Trophoblast cell (in vitro differentiated cells and primary cell): ENCODE data around the gene CBY2.

ENCODE experiments used
- DNase-seq, 2 donors: peaks; one replicate each; pipeline ENCODE4 v3.0.0-alpha.2; 2016
- H2AFZ ChIP-seq: 2 replicates; pipeline ENCODE4 v1.6.1; 2013; ENCODE audit warnings: low read length, moderate library complexity, mild to moderate bottlenecking; ENCODE audit not compliant: insufficient read depth, poor library complexity
- H2AK5ac ChIP-seq: 2 replicates; pipeline ENCODE4 v1.6.1; 2013; ENCODE audit warnings: mild to moderate bottlenecking, low read length
- H2BK120ac ChIP-seq: 2 replicates; pipeline ENCODE4 v1.6.1; 2013; ENCODE audit warnings: low read length, mild to moderate bottlenecking, moderate library complexity; ENCODE audit not compliant: insufficient read depth, poor library complexity
- H2BK12ac ChIP-seq: 2 replicates; pipeline ENCODE4 v1.6.1; 2013; ENCODE audit warnings: mild to moderate bottlenecking, low read length, moderate library complexity
- H2BK5ac ChIP-seq: 2 replicates; pipeline ENCODE4 v1.6.1; 2013; ENCODE audit warnings: low read length, low read depth, moderate library complexity, mild to moderate bottlenecking; ENCODE audit not compliant: poor library complexity
- H3K14ac ChIP-seq: 2 replicates; pipeline ENCODE4 v1.6.1; 2013; ENCODE audit warnings: mild to moderate bottlenecking, low read length
- H3K18ac ChIP-seq: 2 replicates; pipeline ENCODE4 v1.6.1; 2013; ENCODE audit warnings: mild to moderate bottlenecking, low read length
- H3K23ac ChIP-seq: 2 replicates; pipeline ENCODE4 v1.6.1; 2013; ENCODE audit warnings: low read length
- H3K27ac ChIP-seq: 2 replicates; pipeline ENCODE4 v1.5.1; 2013; ENCODE audit warnings: low read depth, mild to moderate bottlenecking, inconsistent platforms, low read length, moderate library complexity
- H3K27me3 ChIP-seq: 2 replicates; pipeline ENCODE4 v1.6.1; 2013; ENCODE audit warnings: inconsistent platforms, mild to moderate bottlenecking, low read length, moderate library complexity; ENCODE audit not compliant: insufficient read depth
- H3K36me3 ChIP-seq, 2 experiments: 1 replicate in 1 of 2; 2 replicates in 1 of 2; pipeline ENCODE4 v1.6.1; 2013; ENCODE audit warnings: low read length in 2 of 2, mild to moderate bottlenecking in 2 of 2, moderate library complexity in 1 of 2; ENCODE audit not compliant: insufficient read depth in 2 of 2, control insufficient read depth in 1 of 2
- H3K4ac ChIP-seq: 2 replicates; pipeline ENCODE4 v1.6.1; 2013; ENCODE audit warnings: low read depth, mild to moderate bottlenecking, low read length, moderate library complexity
- H3K4me1 ChIP-seq, 2 experiments: 1 replicate in 1 of 2; 2 replicates in 1 of 2; pipeline ENCODE4 v1.6.1; 2013; ENCODE audit warnings: low read length in 2 of 2, mild to moderate bottlenecking in 2 of 2, moderate library complexity in 1 of 2; ENCODE audit not compliant: insufficient read depth in 2 of 2, control insufficient read depth in 1 of 2
- H3K4me2 ChIP-seq: 2 replicates; pipeline ENCODE4 v1.6.1; 2013; ENCODE audit warnings: inconsistent platforms, mild to moderate bottlenecking, low read length, moderate library complexity
- H3K4me3 ChIP-seq: 2 replicates; pipeline ENCODE4 v1.5.1; 2013; ENCODE audit warnings: mild to moderate bottlenecking, low read depth, low read length, inconsistent platforms
- H3K79me1 ChIP-seq: one replicate; pipeline ENCODE4 v1.6.1; 2013; ENCODE audit warnings: low read length
- H3K79me2 ChIP-seq: 2 replicates; pipeline ENCODE4 v1.6.1; 2013; ENCODE audit warnings: low read length, mild to moderate bottlenecking; ENCODE audit not compliant: control insufficient read depth, insufficient read depth, poor library complexity
- H3K9ac ChIP-seq: 2 replicates; pipeline ENCODE4 v1.6.1; 2013; ENCODE audit warnings: mild to moderate bottlenecking, low read length
- H3K9me3 ChIP-seq: 2 replicates; pipeline ENCODE4 v1.6.1; 2013; ENCODE audit warnings: low read depth, mild to moderate bottlenecking, control low read depth, inconsistent platforms, low read length; ENCODE audit not compliant: insufficient read depth
- H4K12ac ChIP-seq: 2 replicates; pipeline ENCODE4 v1.6.1; 2013; ENCODE audit warnings: low read depth, mild to moderate bottlenecking, low read length, moderate library complexity
- H4K8ac ChIP-seq: 2 replicates; pipeline ENCODE4 v1.6.1; 2013; ENCODE audit warnings: low read depth, mild to moderate bottlenecking, low read length, moderate library complexity
- H4K91ac ChIP-seq: one replicate; pipeline ENCODE4 v1.6.1; 2013; ENCODE audit warnings: low read depth, mild to moderate bottlenecking, low read length, moderate library complexity
- WGBS: extraction: QIAGEN DNeasy Blood & Tissue Kit; methylation state at CpG from one replicate; pipeline ENCODE4 v1.1.7; 2013; ENCODE audit warnings: missing lambda C conversion rate; ENCODE audit not compliant: insufficient read length, insufficient coverage; ENCODE audit errors: extremely low coverage; 5-methylcytosine and 5-hydroxymethylcytosine counted together

CBY2 gene

GRCh38 chr13:45748941-45749759 is 47.0 kb downstream of the CBY2 start:
- Histone ChIP-seq H4K8ac (no peak overlapping the region), H3K4me2 (no peak overlapping the region), H3K4ac (no peak overlapping the region), H4K12ac (no peak overlapping the region), H2BK120ac (no peak overlapping the region), H3K27ac (no peak overlapping the region), H3K79me1 (no peaks in the 10 kb centered on the region), H3K18ac (no peak overlapping the region), H2AFZ (no peak overlapping the region), H3K79me2 (no peaks in the 10 kb centered on the region), H3K9me3 (no peaks in the 10 kb centered on the region), H3K9ac (no peak overlapping the region), H3K4me1 (no peaks in the 10 kb centered on the region), H3K4me3 (no peak overlapping the region), H3K36me3 (no peaks in the 10 kb centered on the region), H2BK5ac (no peak overlapping the region), H4K91ac (no peak overlapping the region), H3K23ac (no peak overlapping the region), H3K27me3 (no peaks in the 10 kb centered on the region), H2BK12ac (no peak overlapping the region), H3K14ac (no peak overlapping the region), H2AK5ac (no peak overlapping the region)
- no CpG with 5 or more reads among the region's 13 CpGs for WGBS
- DNase-seq = no peak

- Histone ChIP-seq H3K79me2 (no peaks in the 10 kb centered on the region), H2BK5ac (no peak overlapping the region), H4K8ac (no peak overlapping the region), H3K14ac (no peak overlapping the region), H3K9me3 (peaks cover 2% of the 10 kb centered on the region), H3K23ac (no peak overlapping the region), H4K91ac (no peak overlapping the region), H4K12ac (no peak overlapping the region), H2AK5ac (no peak overlapping the region), H3K18ac (no peak overlapping the region), H2BK12ac (no peak overlapping the region), H3K4me1 (no peaks in the 10 kb centered on the region), H3K36me3 (no peaks in the 10 kb centered on the region), H2AFZ (no peak overlapping the region), H3K4me2 (no peak overlapping the region), H3K9ac (no peak overlapping the region), H3K27ac (no peak overlapping the region), H3K4me3 (no peak overlapping the region), H3K79me1 (no peaks in the 10 kb centered on the region), H3K27me3 (no peaks in the 10 kb centered on the region), H2BK120ac (no peak overlapping the region), H3K4ac (no peak overlapping the region)
- DNase-seq = no peak
- WGBS = no CpG with 5 or more reads among the region's 3 CpGs
These were observed 48.4 kb downstream of the CBY2 start for GRCh38 chr13:45750566-45750965.

GRCh38 chr13:45751885-45752284 is 49.8 kb downstream of the CBY2 start:
- H2AK5ac ChIP-seq = no peak overlapping the region
- no peak for DNase-seq
- no peaks in the 10 kb centered on the region for H3K79me2 ChIP-seq
- no peak overlapping the region for H4K12ac ChIP-seq
- no peaks in the 10 kb centered on the region for H3K4me1 ChIP-seq
- no peak overlapping the region for H3K9ac ChIP-seq
- H3K4ac ChIP-seq = no peak overlapping the region
- no peak overlapping the region for H3K23ac ChIP-seq
- H2BK12ac ChIP-seq = no peak overlapping the region
- H3K79me1 ChIP-seq = no peaks in the 10 kb centered on the region
- H3K18ac ChIP-seq = no peak overlapping the region
- no peak overlapping the region for H3K27ac ChIP-seq
- H2BK120ac ChIP-seq = no peak overlapping the region
- H3K4me3 ChIP-seq = no peak overlapping the region
- H3K36me3 ChIP-seq = no peaks in the 10 kb centered on the region
- H4K91ac ChIP-seq = no peak overlapping the region
- H3K14ac ChIP-seq = no peak overlapping the region
- no peak overlapping the region for H2AFZ ChIP-seq
- H3K27me3 ChIP-seq = no peaks in the 10 kb centered on the region
- H4K8ac ChIP-seq = no peak overlapping the region
- no peak overlapping the region for H3K4me2 ChIP-seq
- H3K9me3 ChIP-seq = peaks cover 2% of the 10 kb centered on the region
- no peak overlapping the region for H2BK5ac ChIP-seq

- no peak overlapping the region for H2AK5ac ChIP-seq
- no peaks in the 10 kb centered on the region for H3K27me3 ChIP-seq
- WGBS = no CpG with 5 or more reads among the region's 1 CpG
These were observed 50.4 kb downstream of the CBY2 start for GRCh38 chr13:45752510-45752909.

More at GRCh38 chr13:45752510-45752909, 50.4 kb downstream of the CBY2 start:
- H3K4ac ChIP-seq = no peak overlapping the region
- H2BK120ac ChIP-seq = no peak overlapping the region
- no peak overlapping the region for H2AFZ ChIP-seq
- no peak overlapping the region for H3K23ac ChIP-seq
- no peak overlapping the region for H3K9ac ChIP-seq
- no peaks in the 10 kb centered on the region for H3K36me3 ChIP-seq
- no peak overlapping the region for H3K27ac ChIP-seq
- no peak overlapping the region for H3K18ac ChIP-seq
- no peak overlapping the region for H4K91ac ChIP-seq
- no peak overlapping the region for H2BK12ac ChIP-seq
- H3K9me3 ChIP-seq = peaks cover 2% of the 10 kb centered on the region
- DNase-seq = no peak
- H4K12ac ChIP-seq = no peak overlapping the region
- H3K79me1 ChIP-seq = no peaks in the 10 kb centered on the region
- H4K8ac ChIP-seq = no peak overlapping the region
- H3K14ac ChIP-seq = no peak overlapping the region
- no peak overlapping the region for H3K4me2 ChIP-seq
- H3K4me3 ChIP-seq = no peak overlapping the region
- no peak overlapping the region for H2BK5ac ChIP-seq
- H3K4me1 ChIP-seq = no peaks in the 10 kb centered on the region
- H3K79me2 ChIP-seq = no peaks in the 10 kb centered on the region
